ENCODE data around the gene BBS9. TPM values are rescaled to one million over a fixed set of nuclear protein-coding genes. Genes with fewer than 3 reads are reported as not detected.
A peak's percentile ranks its signal among the peaks of the same experiment; 100 is the strongest.

The BBS9 gene
- polyA plus RNA-seq, 4 donors = 15.1 to 17.9 (median 16.9) TPM

- DNase-seq (ENCODE audit: low read depth in 4 of 4, low spot score in 3 of 4) = no peak
Measured at GRCh38 chr7:33118383-33118782, 11.0 kb upstream of the BBS9 start.

- DNase-seq (ENCODE audit: low read depth in 4 of 4, low spot score in 3 of 4) = no peak
Measured at GRCh38 chr7:33127085-33127484, 2.3 kb upstream of the BBS9 start.

GRCh38 chr7:33128631-33128989 is 754 bp upstream of the BBS9 start:
- no peak for DNase-seq (ENCODE audit: low read depth in 4 of 4, low spot score in 3 of 4)

- DNase-seq (ENCODE audit: low read depth in 4 of 4, low spot score in 3 of 4) = no peak
Measured at GRCh38 chr7:33129806-33130153, 416 bp downstream of the BBS9 start.

GRCh38 chr7:33130184-33130583 is 820 bp downstream of the BBS9 start:
- no peak for DNase-seq (ENCODE audit: low read depth in 4 of 4, low spot score in 3 of 4)

GRCh38 chr7:33137103-33137502 is 7.7 kb downstream of the BBS9 start:
- no peak for DNase-seq (ENCODE audit: low read depth in 4 of 4, low spot score in 3 of 4)

- DNase-seq (ENCODE audit: low read depth in 4 of 4, low spot score in 3 of 4) = no peak
Measured at GRCh38 chr7:33142585-33142984, 13.2 kb downstream of the BBS9 start.

- DNase-seq (ENCODE audit: low read depth in 4 of 4, low spot score in 3 of 4) = no peak
Measured at GRCh38 chr7:33143996-33144718, 14.8 kb downstream of the BBS9 start.

GRCh38 chr7:33145156-33145555 is 15.8 kb downstream of the BBS9 start:
- no peak for DNase-seq (ENCODE audit: low read depth in 4 of 4, low spot score in 3 of 4)

- no peak for DNase-seq (ENCODE audit: low read depth in 4 of 4, low spot score in 3 of 4)
Measured at GRCh38 chr7:33152087-33152486, 22.7 kb downstream of the BBS9 start.

GRCh38 chr7:33155811-33156210 is 26.4 kb downstream of the BBS9 start:
- DNase-seq (ENCODE audit: low read depth in 4 of 4, low spot score in 3 of 4) = no peak

GRCh38 chr7:33156441-33156840 is 27.1 kb downstream of the BBS9 start:
- no peak for DNase-seq (ENCODE audit: low read depth in 4 of 4, low spot score in 3 of 4)

- DNase-seq (ENCODE audit: low read depth in 4 of 4, low spot score in 3 of 4) = no peak
Measured at GRCh38 chr7:33157311-33157710, 27.9 kb downstream of the BBS9 start.

GRCh38 chr7:33157781-33158180 is 28.4 kb downstream of the BBS9 start:
- no peak for DNase-seq (ENCODE audit: low read depth in 4 of 4, low spot score in 3 of 4)

GRCh38 chr7:33177876-33178275 is 48.5 kb downstream of the BBS9 start:
- DNase-seq (ENCODE audit: low read depth in 4 of 4, low spot score in 3 of 4) = no peak

GRCh38 chr7:33179519-33179918 is 50.2 kb downstream of the BBS9 start:
- DNase-seq (ENCODE audit: low read depth in 4 of 4, low spot score in 3 of 4) = no peak

GRCh38 chr7:33183504-33183903 is 54.1 kb downstream of the BBS9 start:
- no peak for DNase-seq (ENCODE audit: low read depth in 4 of 4, low spot score in 3 of 4)

GRCh38 chr7:33184828-33185227 is 55.5 kb downstream of the BBS9 start:
- no peak for DNase-seq (ENCODE audit: low read depth in 4 of 4, low spot score in 3 of 4)

- DNase-seq (ENCODE audit: low read depth in 4 of 4, low spot score in 3 of 4) = peak; percentile 28 to 44 (median 34)
Measured at GRCh38 chr7:33185786-33186185, 56.4 kb downstream of the BBS9 start.

GRCh38 chr7:33186192-33186591 is 56.8 kb downstream of the BBS9 start:
- no peak for DNase-seq (ENCODE audit: low read depth in 4 of 4, low spot score in 3 of 4)

GRCh38 chr7:33190688-33191304 is 61.4 kb downstream of the BBS9 start:
- no peak for DNase-seq (ENCODE audit: low read depth in 4 of 4, low spot score in 3 of 4)

- DNase-seq (ENCODE audit: low read depth in 4 of 4, low spot score in 3 of 4) = no peak
Measured at GRCh38 chr7:33191340-33191739, 62.0 kb downstream of the BBS9 start.

Data from right renal pelvis (tissue), 4 donors.